GM12891 (cell line): ENCODE measurements around the gene AIG1.

Experiments
- PAX5 ChIP-seq: IDR thresholded peaks from 2 replicates; pipeline ENCODE4 v1.6.1; 2011; ENCODE audit warnings: low read length, moderate library complexity, mild to moderate bottlenecking; ENCODE audit not compliant: insufficient read depth, severe bottlenecking
- POLR2A ChIP-seq: IDR thresholded peaks from 2 replicates; pipeline ENCODE4 v1.6.1; 2011; ENCODE audit warnings: low read depth, low read length, control low read depth
- POLR2AphosphoS5 ChIP-seq: IDR thresholded peaks from 2 replicates; pipeline ENCODE4 v1.6.1; 2011; ENCODE audit warnings: low read depth, low read length, control low read depth
- POU2F2 ChIP-seq: IDR thresholded peaks from 2 replicates; pipeline ENCODE4 v1.6.1; 2011; ENCODE audit warnings: low read depth, mild to moderate bottlenecking, control low read depth, low read length, moderate library complexity
- SPI1 ChIP-seq: IDR thresholded peaks from 2 replicates; pipeline ENCODE4 v1.6.1; 2011; ENCODE audit warnings: low read depth, low read length, control low read depth
- TAF1 ChIP-seq: IDR thresholded peaks from 2 replicates; pipeline ENCODE4 v1.6.1; 2011; ENCODE audit warnings: low read depth, low read length, control low read depth

DNA sequence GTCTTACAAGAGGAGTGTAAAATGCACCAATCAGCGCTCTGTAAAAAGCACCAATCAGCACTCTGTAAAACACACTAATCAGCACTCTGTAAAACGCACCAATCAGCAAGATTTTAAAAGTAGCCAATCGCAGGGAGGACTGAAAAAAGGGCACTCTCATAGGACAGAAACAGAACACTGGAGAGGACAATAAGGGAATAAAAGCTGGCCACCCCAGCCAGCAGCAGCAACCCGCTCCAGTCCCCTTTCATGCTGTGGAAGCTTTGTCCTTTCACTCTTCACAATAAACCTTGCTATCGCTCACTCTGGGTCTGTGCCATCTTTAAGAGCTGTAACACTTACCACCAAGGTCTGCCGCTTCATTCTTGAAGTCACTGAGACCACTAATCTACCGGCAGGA, 1.7 kb upstream of the AIG1 start:
- TF ChIP-seq POLR2A (no peak), TAF1 (no peak), POLR2AphosphoS5 (no peak), PAX5 (no peak), POU2F2 (no peak), SPI1 (no peak)
